Neural progenitor cell (in vitro differentiated cells): ENCODE results near the gene LTB4R. TPM values are rescaled to one million over a fixed set of nuclear protein-coding genes. Genes with fewer than 3 reads are reported as not detected.

Experiments used
- DNase-seq: peaks from one replicate; pipeline ENCODE4 v3.0.0-alpha.2; 2016; ENCODE audit warnings: low spot score
- H2AFZ ChIP-seq: fragments of 200-600 bp; sonication (generic); replicated peaks from 2 replicates; pipeline ENCODE4 v1.6.1; 2016; ENCODE audit warnings: antibody characterized with exemption
- H3F3A ChIP-seq: fragments of 200-600 bp; sonication (generic); 2 replicates; pipeline ENCODE4 v1.6.1; 2016; ENCODE audit warnings: antibody characterized with exemption, low read depth
- H3K27ac ChIP-seq: fragments of 200-600 bp; sonication (generic); 2 replicates; pipeline ENCODE4 v1.5.1; 2016; ENCODE audit warnings: mild to moderate bottlenecking
- H3K27me3 ChIP-seq: fragments of 200-600 bp; sonication (generic); 2 replicates; pipeline ENCODE4 v1.6.1; 2016; ENCODE audit warnings: mild to moderate bottlenecking, moderate library complexity
- H3K36me3 ChIP-seq: fragments of 200-600 bp; sonication (generic); 2 replicates; pipeline ENCODE4 v1.5.1; 2016
- H3K4me1 ChIP-seq: fragments of 200-600 bp; sonication (generic); 2 replicates; pipeline ENCODE4 v1.6.1; 2016; ENCODE audit warnings: mixed run types
- H3K4me2 ChIP-seq: fragments of 200-600 bp; sonication (generic); 2 replicates; pipeline ENCODE4 v1.6.1; 2016
- H3K4me3 ChIP-seq: fragments of 200-600 bp; sonication (generic); 2 replicates; pipeline ENCODE4 v1.5.1; 2016
- H3K79me2 ChIP-seq: fragments of 200-600 bp; sonication (generic); 2 replicates; pipeline ENCODE4 v1.6.1; 2016; ENCODE audit warnings: low read depth
- H3K9ac ChIP-seq: fragments of 200-600 bp; sonication (generic); 2 replicates; pipeline ENCODE4 v1.6.1; 2016
- H3K9me3 ChIP-seq: fragments of 200-600 bp; sonication (generic); 2 replicates; pipeline ENCODE4 v1.5.1; 2016; ENCODE audit warnings: low read depth
- H4K20me1 ChIP-seq: fragments of 200-600 bp; sonication (generic); 2 replicates; pipeline ENCODE4 v1.6.1; 2016; ENCODE audit warnings: low read depth
- H3K27ac Mint-ChIP-seq: 3 replicates; pipeline ENCODE4 v1.8.0; 2021; ENCODE audit warnings: mixed read lengths
- H3K27me3 Mint-ChIP-seq: 2 replicates; pipeline ENCODE4 v1.8.0; 2022; ENCODE audit warnings: low read depth, mild to moderate bottlenecking, inconsistent platforms, moderate library complexity, mixed read lengths; ENCODE audit not compliant: insufficient read depth
- H3K36me3 Mint-ChIP-seq: 3 replicates; pipeline ENCODE4 v1.8.0; 2021; ENCODE audit warnings: mixed read lengths
- H3K4me1 Mint-ChIP-seq: 3 replicates; pipeline ENCODE4 v1.8.0; 2021; ENCODE audit warnings: mixed read lengths
- H3K4me3 Mint-ChIP-seq: 3 replicates; pipeline ENCODE4 v1.8.0; 2021; ENCODE audit warnings: mild to moderate bottlenecking, moderate library complexity, mixed read lengths
- H3K9me3 Mint-ChIP-seq: 3 replicates; pipeline ENCODE4 v1.8.0; 2020; ENCODE audit warnings: mixed read lengths
- EZH2 ChIP-seq: fragments of 200-600 bp; sonication (generic); IDR thresholded peaks from 2 replicates; pipeline ENCODE4 v1.6.1; 2017; ENCODE audit warnings: antibody characterized with exemption, mild to moderate bottlenecking, moderate library complexity
- EZH2phosphoT487 ChIP-seq: fragments of 200-600 bp; sonication (generic); IDR thresholded peaks from 2 replicates; pipeline ENCODE4 v1.6.1; 2017; ENCODE audit warnings: antibody characterized with exemption
- total RNA-seq: library from RNA; depleted of rRNA; stranded (reverse); fragments of >200 nt; gene quantifications from 2 replicates; pipeline ENCODE4 v1.2.3, GENCODE V29; 2015; ENCODE audit warnings: low replicate concordance
- TF ChIP-seq, protein P1 (sequence below): fragments of 200-600 bp; sonication (generic); IDR thresholded peaks from 2 replicates; pipeline ENCODE4 v1.5.1; 2017; ENCODE audit warnings: antibody characterized with exemption, mild to moderate bottlenecking

Gene LTB4R
- total RNA-seq, 1 donor from 2014 or later = 1.9 TPM

DNA sequence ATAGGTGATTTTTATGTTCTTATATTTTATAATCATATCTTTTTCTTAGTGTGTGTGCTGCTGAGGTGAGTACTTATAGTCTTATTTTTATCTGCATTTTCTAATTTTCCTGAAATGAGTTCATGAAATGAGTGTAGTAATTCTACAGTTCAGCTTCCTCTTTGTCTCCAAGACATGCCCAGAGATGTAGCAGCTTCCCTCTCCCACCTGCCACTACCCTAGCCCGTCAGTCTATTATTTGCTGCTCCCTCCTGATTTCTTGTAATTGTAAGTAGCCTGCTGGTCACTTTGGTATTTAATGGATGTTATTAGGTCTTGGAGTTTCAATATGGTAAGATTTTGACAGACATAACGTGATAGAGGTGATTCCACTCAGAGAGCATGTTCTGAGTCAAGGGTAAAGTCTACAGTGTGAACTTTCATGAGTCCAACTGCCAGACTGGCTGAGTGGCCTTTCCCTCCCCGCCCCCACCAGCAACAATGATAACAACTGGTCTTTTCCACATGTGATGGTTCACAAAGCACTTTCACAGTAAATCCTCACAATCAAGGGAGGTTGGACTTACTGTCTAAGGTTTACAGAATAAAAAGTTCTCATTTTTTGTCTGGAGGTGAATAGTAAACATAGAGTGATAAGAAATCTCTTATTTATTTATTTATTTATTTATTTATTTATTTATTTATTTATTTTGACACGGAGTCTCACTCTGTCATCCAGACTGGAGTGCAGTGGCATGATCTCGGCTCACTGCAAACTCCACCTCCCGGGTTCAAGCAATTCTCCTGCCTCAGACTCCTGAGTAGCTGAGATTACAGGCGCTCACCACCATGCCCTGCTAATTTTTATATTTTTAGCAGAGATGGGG, 32.7 kb downstream of the LTB4R start:
- Histone ChIP-seq H3K4me3 (no peak overlapping the region), H4K20me1 (no peaks in the 10 kb centered on the region), H3K79me2 (no peaks in the 10 kb centered on the region), H3K9ac (no peak overlapping the region), H3K27ac (no peak overlapping the region), H3F3A (no peaks in the 10 kb centered on the region), H3K27me3 (peaks cover 92% of the 10 kb centered on the region), H3K4me2 (no peak overlapping the region), H3K9me3 (no peaks in the 10 kb centered on the region), H3K36me3 (no peaks in the 10 kb centered on the region), H3K4me1 (peaks cover 8% of the 10 kb centered on the region), H2AFZ (no peak overlapping the region)
- no peak for DNase-seq
- H3K27ac Mint-ChIP-seq = no peak overlapping the region
- H3K9me3 Mint-ChIP-seq = peaks cover 2% of the 10 kb centered on the region
- no peak overlapping the region for H3K4me3 Mint-ChIP-seq
- H3K4me1 Mint-ChIP-seq = no peaks in the 10 kb centered on the region
- peaks cover 43% of the 10 kb centered on the region for H3K27me3 Mint-ChIP-seq
- no peaks in the 10 kb centered on the region for H3K36me3 Mint-ChIP-seq
- TF ChIP-seq EZH2 (no peak), EZH2phosphoT487 (no peak)
- TF ChIP-seq, protein P1, sequence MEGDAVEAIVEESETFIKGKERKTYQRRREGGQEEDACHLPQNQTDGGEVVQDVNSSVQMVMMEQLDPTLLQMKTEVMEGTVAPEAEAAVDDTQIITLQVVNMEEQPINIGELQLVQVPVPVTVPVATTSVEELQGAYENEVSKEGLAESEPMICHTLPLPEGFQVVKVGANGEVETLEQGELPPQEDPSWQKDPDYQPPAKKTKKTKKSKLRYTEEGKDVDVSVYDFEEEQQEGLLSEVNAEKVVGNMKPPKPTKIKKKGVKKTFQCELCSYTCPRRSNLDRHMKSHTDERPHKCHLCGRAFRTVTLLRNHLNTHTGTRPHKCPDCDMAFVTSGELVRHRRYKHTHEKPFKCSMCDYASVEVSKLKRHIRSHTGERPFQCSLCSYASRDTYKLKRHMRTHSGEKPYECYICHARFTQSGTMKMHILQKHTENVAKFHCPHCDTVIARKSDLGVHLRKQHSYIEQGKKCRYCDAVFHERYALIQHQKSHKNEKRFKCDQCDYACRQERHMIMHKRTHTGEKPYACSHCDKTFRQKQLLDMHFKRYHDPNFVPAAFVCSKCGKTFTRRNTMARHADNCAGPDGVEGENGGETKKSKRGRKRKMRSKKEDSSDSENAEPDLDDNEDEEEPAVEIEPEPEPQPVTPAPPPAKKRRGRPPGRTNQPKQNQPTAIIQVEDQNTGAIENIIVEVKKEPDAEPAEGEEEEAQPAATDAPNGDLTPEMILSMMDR = no peak

DNA sequence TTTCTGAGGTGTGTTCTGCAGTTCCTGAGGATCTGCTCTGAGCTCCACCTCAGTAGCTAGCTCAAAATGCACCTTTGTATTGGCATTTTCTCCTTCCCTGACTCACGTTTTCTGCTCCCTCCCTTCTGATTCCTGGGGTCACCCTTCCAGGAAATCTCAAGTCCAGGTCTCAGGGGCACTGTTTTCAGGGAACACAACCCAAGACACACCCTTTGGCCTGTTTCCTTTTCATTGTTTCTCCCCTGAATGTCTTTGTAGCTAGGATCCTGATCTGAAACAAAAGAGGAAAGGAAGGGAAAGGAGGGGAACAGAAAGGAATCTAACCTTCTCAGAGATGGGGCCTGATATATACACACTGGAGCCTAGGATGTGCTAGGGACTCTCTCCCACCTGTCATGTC, 35.8 kb downstream of the LTB4R start:
- DNase-seq = no peak
- Mint-ChIP-seq H3K4me1 (no peaks in the 10 kb centered on the region), H3K27ac (no peak overlapping the region), H3K27me3 (peaks cover 35% of the 10 kb centered on the region), H3K9me3 (peaks cover 2% of the 10 kb centered on the region), H3K4me3 (no peak overlapping the region), H3K36me3 (no peaks in the 10 kb centered on the region)
- Histone ChIP-seq H3K9me3 (no peaks in the 10 kb centered on the region), H3F3A (no peaks in the 10 kb centered on the region), H3K27me3 (peaks cover 92% of the 10 kb centered on the region), H3K79me2 (no peaks in the 10 kb centered on the region), H3K36me3 (no peaks in the 10 kb centered on the region), H3K4me1 (no peaks in the 10 kb centered on the region), H4K20me1 (no peaks in the 10 kb centered on the region), H3K4me3 (no peak overlapping the region), H2AFZ (no peak overlapping the region), H3K9ac (no peak overlapping the region), H3K27ac (no peak overlapping the region), H3K4me2 (no peak overlapping the region)
- no peak for TF ChIP-seq EZH2phosphoT487
- TF ChIP-seq EZH2 = no peak
- TF ChIP-seq, protein P1 = no peak

DNA sequence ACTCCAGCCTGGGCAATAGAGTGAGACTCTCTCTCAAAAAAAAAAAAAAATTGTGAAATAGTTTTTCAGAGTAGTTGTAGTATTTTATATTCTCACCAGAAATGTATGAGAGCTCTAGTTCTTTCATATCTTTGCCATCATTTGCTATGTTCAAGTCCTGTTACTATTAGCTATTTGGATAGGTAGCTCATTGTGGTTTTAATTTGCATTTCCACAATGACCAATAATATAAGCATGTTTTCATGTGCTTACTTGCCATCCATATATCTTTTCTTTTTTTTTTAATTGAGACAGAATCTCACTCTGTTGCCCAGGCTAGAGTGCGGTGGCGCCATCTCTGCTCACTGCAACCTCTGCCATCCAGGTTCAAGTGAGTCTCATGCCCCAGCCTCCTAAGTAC, 36.9 kb downstream of the LTB4R start:
- Histone ChIP-seq H3K36me3 (no peaks in the 10 kb centered on the region), H3K27ac (no peak overlapping the region), H3K4me2 (no peak overlapping the region), H3K9ac (no peak overlapping the region), H4K20me1 (no peaks in the 10 kb centered on the region), H3K27me3 (peaks cover 92% of the 10 kb centered on the region), H3K4me3 (no peak overlapping the region), H3F3A (no peaks in the 10 kb centered on the region), H3K4me1 (no peaks in the 10 kb centered on the region), H3K79me2 (no peaks in the 10 kb centered on the region), H3K9me3 (no peaks in the 10 kb centered on the region), H2AFZ (no peak overlapping the region)
- H3K27me3 Mint-ChIP-seq = peaks cover 29% of the 10 kb centered on the region
- DNase-seq = no peak
- TF ChIP-seq EZH2phosphoT487 = no peak
- no peak for TF ChIP-seq EZH2
- TF ChIP-seq, protein P1 = no peak
- H3K36me3 Mint-ChIP-seq = no peaks in the 10 kb centered on the region
- no peaks in the 10 kb centered on the region for H3K4me1 Mint-ChIP-seq
- H3K4me3 Mint-ChIP-seq = no peak overlapping the region
- no peak overlapping the region for H3K27ac Mint-ChIP-seq
- peaks cover 2% of the 10 kb centered on the region for H3K9me3 Mint-ChIP-seq
